Epithelial cell of esophagus (primary cell): ENCODE results near the gene PODXL.
"Not testable (repeated sequence)": the region's sequence is repeated elsewhere in the genome, so short reads cannot be mapped to it uniquely, and the experiment has no call there.

Experiments
- DNase-seq: peaks from one replicate; pipeline ENCODE4 v3.0.0; 2010; ENCODE audit warnings: low read depth
- H3K4me3 ChIP-seq: 2 replicates; pipeline ENCODE4 v1.5.1; 2011; ENCODE audit warnings: mild to moderate bottlenecking, low read length, control low read depth
- CTCF ChIP-seq: IDR thresholded peaks from 2 replicates; pipeline ENCODE4 v1.5.1; 2011; ENCODE audit warnings: low read depth, mild to moderate bottlenecking, low read length, control low read depth, inconsistent platforms; ENCODE audit not compliant: insufficient read depth; ENCODE audit errors: missing control alignments

PODXL gene

GRCh38 chr7:131524703-131525102, 31.7 kb downstream of the PODXL start:
- no peak for TF ChIP-seq CTCF

GRCh38 chr7:131524115-131524514, 32.3 kb downstream of the PODXL start:
- TF ChIP-seq CTCF, result no peak
- no peak for DNase-seq
- H3K4me3 ChIP-seq, result no peak overlapping the region

More at GRCh38 chr7:131524703-131525102, 31.7 kb downstream of the PODXL start:
- H3K4me3 ChIP-seq, result no peak overlapping the region
- DNase-seq, result no peak

- DNase-seq, result no peak
- H3K4me3 ChIP-seq, result no peak overlapping the region
- no peak for TF ChIP-seq CTCF
Measured at GRCh38 chr7:131522325-131522930, 34.0 kb downstream of the PODXL start.

GRCh38 chr7:131521651-131522163, 34.7 kb downstream of the PODXL start:
- H3K4me3 ChIP-seq, result no peak overlapping the region
- TF ChIP-seq CTCF, result no peak
- peak; percentile 29 for DNase-seq

- no peak for TF ChIP-seq CTCF
- H3K4me3 ChIP-seq, result no peak overlapping the region
- no peak for DNase-seq
Measured at GRCh38 chr7:131518626-131519025, 37.8 kb downstream of the PODXL start.

- DNase-seq, result no peak
- no peak for TF ChIP-seq CTCF
Measured at GRCh38 chr7:131517218-131517923, 39.1 kb downstream of the PODXL start.

GRCh38 chr7:131515471-131515870, 41.0 kb downstream of the PODXL start:
- not testable (repeated sequence) for H3K4me3 ChIP-seq, DNase-seq

More at GRCh38 chr7:131517218-131517923, 39.1 kb downstream of the PODXL start:
- H3K4me3 ChIP-seq, result no peak overlapping the region
